ENCODE results near the gene STIMATE.

Gene STIMATE

GRCh38 chr3:52860424-52860768, 37.0 kb downstream of the STIMATE start:
- no peak overlapping the region for H3K4me3 ChIP-seq (ENCODE audit: low read depth, low read length)
- H3K27ac ChIP-seq (ENCODE audit: extremely low read depth, low read depth, low read length) = no peak overlapping the region
- no peaks in the 10 kb centered on the region for H3K4me1 ChIP-seq (ENCODE audit: control insufficient read depth, insufficient read depth, low read length)
- H3K9me3 ChIP-seq (ENCODE audit: control insufficient read depth, insufficient read depth, low read depth, low read length) = no peaks in the 10 kb centered on the region
- H3K36me3 ChIP-seq (ENCODE audit: control insufficient read depth in 2 of 2, insufficient read depth in 1 of 2, low read length in 2 of 2) = no peaks in the 10 kb centered on the region
- TF ChIP-seq ZIC2 (tag by site-specific recombination; IDR thresholded peaks at IDR 0.05) = peak; percentile 95
- no peak for TF ChIP-seq ZNF18 (tag by site-specific recombination; IDR thresholded peaks at IDR 0.05)
- ChIA-PET CTCF (no interaction called here), POLR2A (no interaction called here)

GRCh38 chr3:52859686-52860423, 37.5 kb downstream of the STIMATE start:
- CTCF ChIA-PET = no interaction called here
- Histone ChIP-seq H3K36me3 (ENCODE audit: control insufficient read depth in 2 of 2, insufficient read depth in 1 of 2, low read length in 2 of 2) (no peaks in the 10 kb centered on the region), H3K27ac (ENCODE audit: extremely low read depth, low read depth, low read length) (no peak overlapping the region), H3K4me1 (ENCODE audit: control insufficient read depth, insufficient read depth, low read length) (no peaks in the 10 kb centered on the region), H3K4me3 (ENCODE audit: low read depth, low read length) (no peak overlapping the region), H3K9me3 (ENCODE audit: control insufficient read depth, insufficient read depth, low read depth, low read length) (no peaks in the 10 kb centered on the region)
- no peak for TF ChIP-seq REST (tag by site-specific recombination; IDR thresholded peaks at IDR 0.05)
- POLR2A ChIA-PET = no interaction called here

GRCh38 chr3:52857864-52858263, 39.5 kb downstream of the STIMATE start:
- H3K36me3 ChIP-seq (ENCODE audit: control insufficient read depth in 2 of 2, insufficient read depth in 1 of 2, low read length in 2 of 2) = no peaks in the 10 kb centered on the region
- H3K4me1 ChIP-seq (ENCODE audit: control insufficient read depth, insufficient read depth, low read length) = no peaks in the 10 kb centered on the region
- no peak overlapping the region for H3K4me3 ChIP-seq (ENCODE audit: low read depth, low read length)
- TF ChIP-seq ZNF548 (tag by site-specific recombination; IDR thresholded peaks at IDR 0.05) = peak; percentile 77
- TF ChIP-seq ZNF76 (tag by site-specific recombination; IDR thresholded peaks at IDR 0.05; ENCODE audit: borderline replicate concordance, low read depth) = no peak
- no peaks in the 10 kb centered on the region for H3K9me3 ChIP-seq (ENCODE audit: control insufficient read depth, insufficient read depth, low read depth, low read length)
- ChIA-PET POLR2A (no interaction called here), CTCF (no interaction called here)
- no peak overlapping the region for H3K27ac ChIP-seq (ENCODE audit: extremely low read depth, low read depth, low read length)

- H3K4me3 ChIP-seq (ENCODE audit: low read depth, low read length) = no peak overlapping the region
- no peaks in the 10 kb centered on the region for H3K4me1 ChIP-seq (ENCODE audit: control insufficient read depth, insufficient read depth, low read length)
- TF ChIP-seq ZNF155 (tag by site-specific recombination; IDR thresholded peaks at IDR 0.05) (no peak), ZNF138 (tag by site-specific recombination; IDR thresholded peaks at IDR 0.05; ENCODE audit: borderline replicate concordance) (no peak), KLF10 (tag by site-specific recombination; IDR thresholded peaks at IDR 0.05) (no peak), ZNF391 (tag by site-specific recombination; IDR thresholded peaks at IDR 0.05; ENCODE audit: borderline replicate concordance, low read depth) (no peak), SP7 (tag by site-specific recombination; IDR thresholded peaks at IDR 0.05) (no peak), TRIM28 (IDR thresholded peaks at IDR 0.05; ENCODE audit: borderline replicate concordance, low read length) (no peak), ZNF221 (tag by site-specific recombination; IDR thresholded peaks at IDR 0.05; ENCODE audit: borderline replicate concordance) (no peak), ZNF544 (tag by site-specific recombination; IDR thresholded peaks at IDR 0.05) (no peak), ZNF423 (tag by site-specific recombination; IDR thresholded peaks at IDR 0.05) (no peak), PBX3 (CRISPR knock-in tag; IDR thresholded peaks at IDR 0.05) (no peak), ZNF266 (tag by site-specific recombination; IDR thresholded peaks at IDR 0.05; ENCODE audit: low read depth) (no peak), ZNF776 (tag by site-specific recombination; IDR thresholded peaks at IDR 0.05; ENCODE audit: borderline replicate concordance) (no peak), GLIS2 (tag by site-specific recombination; IDR thresholded peaks at IDR 0.05) (no peak), ZBTB49 (tag by site-specific recombination; IDR thresholded peaks at IDR 0.05; ENCODE audit: low read depth) (no peak), ZNF473 (tag by site-specific recombination; IDR thresholded peaks at IDR 0.05) (no peak)
- ChIA-PET CTCF (no interaction called here), POLR2A (no interaction called here)
- peaks cover 0 to 4% of the 10 kb centered on the region in 2 experiments; a peak in 1 of 3 replicates for H3K36me3 ChIP-seq (ENCODE audit: control insufficient read depth in 2 of 2, insufficient read depth in 1 of 2, low read length in 2 of 2)
- no peak overlapping the region for H3K27ac ChIP-seq (ENCODE audit: extremely low read depth, low read depth, low read length)
- H3K9me3 ChIP-seq (ENCODE audit: control insufficient read depth, insufficient read depth, low read depth, low read length) = no peaks in the 10 kb centered on the region
Measured at GRCh38 chr3:52857133-52857532, 40.2 kb downstream of the STIMATE start.

Measured in HEK293 (cell line).